Vagina (tissue), 2 donors: Measurements from ENCODE around the gene SNX21.

Source experiments
- POLR2A ChIP-seq, 2 donors: fragments of 450-650 bp; IDR thresholded peaks; one replicate each; pipeline ENCODE4 v1.6.1; 2017; ENCODE audit warnings: antibody characterized with exemption in 2 of 2, mild to moderate bottlenecking in 2 of 2, moderate library complexity in 2 of 2
- TF ChIP-seq, protein P1 (sequence below), 3 experiments: fragments of 450-650 bp in 2 of 3; fragments of 200-600 bp in 1 of 3; sonication (generic) in 1 of 3; IDR thresholded peaks; one replicate each; pipeline ENCODE4 v1.5.1; 2017 to 2019; ENCODE audit warnings: antibody characterized with exemption in 3 of 3, mild to moderate bottlenecking in 2 of 3, moderate library complexity in 2 of 3

- TF ChIP-seq, protein P1, sequence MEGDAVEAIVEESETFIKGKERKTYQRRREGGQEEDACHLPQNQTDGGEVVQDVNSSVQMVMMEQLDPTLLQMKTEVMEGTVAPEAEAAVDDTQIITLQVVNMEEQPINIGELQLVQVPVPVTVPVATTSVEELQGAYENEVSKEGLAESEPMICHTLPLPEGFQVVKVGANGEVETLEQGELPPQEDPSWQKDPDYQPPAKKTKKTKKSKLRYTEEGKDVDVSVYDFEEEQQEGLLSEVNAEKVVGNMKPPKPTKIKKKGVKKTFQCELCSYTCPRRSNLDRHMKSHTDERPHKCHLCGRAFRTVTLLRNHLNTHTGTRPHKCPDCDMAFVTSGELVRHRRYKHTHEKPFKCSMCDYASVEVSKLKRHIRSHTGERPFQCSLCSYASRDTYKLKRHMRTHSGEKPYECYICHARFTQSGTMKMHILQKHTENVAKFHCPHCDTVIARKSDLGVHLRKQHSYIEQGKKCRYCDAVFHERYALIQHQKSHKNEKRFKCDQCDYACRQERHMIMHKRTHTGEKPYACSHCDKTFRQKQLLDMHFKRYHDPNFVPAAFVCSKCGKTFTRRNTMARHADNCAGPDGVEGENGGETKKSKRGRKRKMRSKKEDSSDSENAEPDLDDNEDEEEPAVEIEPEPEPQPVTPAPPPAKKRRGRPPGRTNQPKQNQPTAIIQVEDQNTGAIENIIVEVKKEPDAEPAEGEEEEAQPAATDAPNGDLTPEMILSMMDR (IDR thresholded peaks at IDR 0.05), result no peak
- no peak for TF ChIP-seq POLR2A (IDR thresholded peaks at IDR 0.05)
These were observed 17.3 kb downstream of the SNX21 start for GRCh38 chr20:45850926-45851325.
